Peyer's patch (tissue), 4 donors: ENCODE data around the gene CALR.

Source experiments
- POLR2A ChIP-seq, 2 donors: fragments of 450-650 bp; IDR thresholded peaks; one replicate each; pipeline ENCODE4 v1.5.1; 2017; ENCODE audit warnings: antibody characterized with exemption in 2 of 2, mild to moderate bottlenecking in 2 of 2, moderate library complexity in 2 of 2
- TF ChIP-seq, protein P1 (sequence below), 6 experiments: fragments of 450-650 bp in 4 of 6; fragments of 200-600 bp in 2 of 6; sonication (generic) in 1 of 6; IDR thresholded peaks; one replicate each; pipeline ENCODE4 v1.5.1; 2017 to 2019; ENCODE audit warnings: antibody characterized with exemption in 6 of 6, mild to moderate bottlenecking in 3 of 6, moderate library complexity in 1 of 6

GRCh38 chr19:12982648-12983047 lies 44.2 kb downstream of the CALR start:
- TF ChIP-seq, protein P1, sequence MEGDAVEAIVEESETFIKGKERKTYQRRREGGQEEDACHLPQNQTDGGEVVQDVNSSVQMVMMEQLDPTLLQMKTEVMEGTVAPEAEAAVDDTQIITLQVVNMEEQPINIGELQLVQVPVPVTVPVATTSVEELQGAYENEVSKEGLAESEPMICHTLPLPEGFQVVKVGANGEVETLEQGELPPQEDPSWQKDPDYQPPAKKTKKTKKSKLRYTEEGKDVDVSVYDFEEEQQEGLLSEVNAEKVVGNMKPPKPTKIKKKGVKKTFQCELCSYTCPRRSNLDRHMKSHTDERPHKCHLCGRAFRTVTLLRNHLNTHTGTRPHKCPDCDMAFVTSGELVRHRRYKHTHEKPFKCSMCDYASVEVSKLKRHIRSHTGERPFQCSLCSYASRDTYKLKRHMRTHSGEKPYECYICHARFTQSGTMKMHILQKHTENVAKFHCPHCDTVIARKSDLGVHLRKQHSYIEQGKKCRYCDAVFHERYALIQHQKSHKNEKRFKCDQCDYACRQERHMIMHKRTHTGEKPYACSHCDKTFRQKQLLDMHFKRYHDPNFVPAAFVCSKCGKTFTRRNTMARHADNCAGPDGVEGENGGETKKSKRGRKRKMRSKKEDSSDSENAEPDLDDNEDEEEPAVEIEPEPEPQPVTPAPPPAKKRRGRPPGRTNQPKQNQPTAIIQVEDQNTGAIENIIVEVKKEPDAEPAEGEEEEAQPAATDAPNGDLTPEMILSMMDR (IDR thresholded peaks at IDR 0.05), result no peak
- no peak for TF ChIP-seq POLR2A (IDR thresholded peaks at IDR 0.05)
